Hematopoietic multipotent progenitor cell treated with erythropoietin and hydrocortisone succinate and interleukin-3 and kit ligand, for 8 days (in vitro differentiated cells): ENCODE measurements around the gene SAMD1.
A peak's percentile ranks its signal among the peaks of the same experiment; 100 is the strongest.

ENCODE experiments used
- DNase-seq: peaks from one replicate; pipeline ENCODE4 v3.0.0-alpha.2; 2015

The SAMD1 gene

DNA sequence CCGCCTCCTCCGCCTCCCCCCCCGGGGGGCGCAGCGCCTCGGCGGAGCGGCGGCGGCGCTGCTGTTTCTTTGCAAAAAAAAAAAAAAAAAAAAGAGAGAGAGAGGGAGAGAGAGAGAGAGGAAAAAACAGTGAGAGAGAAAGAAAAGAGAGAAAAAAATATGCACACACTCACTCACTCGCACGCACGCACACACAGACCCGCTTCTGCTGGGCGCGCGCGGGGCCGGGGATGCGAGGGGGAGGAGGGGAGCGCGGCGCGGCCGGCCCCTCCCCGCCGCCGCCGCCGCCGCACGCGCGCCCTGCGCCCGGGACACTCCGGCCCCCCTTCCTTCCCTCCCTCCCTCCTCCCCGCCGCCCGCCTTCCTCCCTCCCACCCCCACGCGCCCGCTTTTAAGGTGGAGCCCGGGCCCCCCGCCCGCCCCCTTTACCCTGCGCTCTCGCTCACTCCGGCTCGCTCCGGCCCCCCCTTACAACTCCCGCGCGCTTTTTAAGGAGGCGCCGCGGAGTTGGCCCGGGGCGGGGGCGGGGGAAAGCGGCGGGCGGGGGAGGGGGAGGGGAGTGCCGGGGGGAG lies at the start of gene SAMD1:
TSS of gene SAMD1 (minus strand) at position 243 of the 572 bp plus-strand sequence.
- peak; percentile 85 for DNase-seq

DNA sequence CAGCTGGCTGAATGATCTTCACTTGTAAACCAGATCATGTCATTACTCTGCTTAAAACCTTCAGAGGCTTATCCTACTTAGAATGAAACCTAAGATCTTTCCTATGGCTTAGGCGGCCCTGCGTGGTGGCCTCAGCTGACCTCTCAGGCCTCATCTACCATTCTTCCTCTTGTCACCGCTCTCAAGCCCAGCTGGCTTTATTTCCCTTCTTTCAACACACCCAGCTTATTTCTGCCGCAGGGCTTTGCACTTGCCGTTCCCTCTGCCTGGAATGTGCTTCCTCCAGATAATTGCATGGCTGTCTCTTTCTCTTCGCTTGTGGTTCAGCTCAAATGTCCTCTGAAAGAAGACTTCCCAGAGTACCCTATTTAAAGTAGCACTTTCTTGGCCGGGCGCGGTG lies 49.4 kb upstream of the SAMD1 start:
- no peak for DNase-seq

DNA sequence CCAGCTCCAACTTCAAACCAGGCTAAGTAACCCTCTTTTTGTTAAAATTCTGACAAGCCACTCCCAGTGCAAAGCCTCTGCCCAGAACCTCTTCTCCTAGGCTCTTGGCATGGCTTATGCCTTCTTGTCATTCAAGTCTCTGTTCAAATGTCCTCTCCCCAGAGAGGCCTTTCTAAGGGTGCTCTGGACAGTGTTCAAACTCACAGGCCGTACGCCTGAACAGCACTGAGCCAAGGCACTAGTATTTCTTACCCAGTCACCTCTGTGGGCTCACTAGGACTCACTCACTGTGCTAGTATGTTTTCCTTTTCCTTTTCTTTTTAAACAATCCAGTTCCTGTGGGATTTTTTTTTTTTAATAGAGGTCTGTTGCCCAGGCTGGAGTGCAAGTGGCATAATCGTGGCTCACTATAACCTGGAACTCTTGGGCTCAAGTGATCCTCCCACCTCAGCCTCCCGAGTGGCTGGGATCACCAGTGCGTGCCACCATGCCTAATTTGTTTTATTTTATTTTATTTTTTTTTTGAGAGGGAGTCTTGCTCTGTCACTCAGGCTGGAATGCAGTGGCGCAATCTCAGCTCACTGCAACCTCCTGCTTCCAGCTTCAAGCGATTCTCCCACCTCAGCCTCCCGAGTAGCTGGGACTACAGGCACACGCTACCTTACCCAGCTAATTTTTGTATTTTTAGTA lies 48.2 kb upstream of the SAMD1 start:
- no peak for DNase-seq

DNA sequence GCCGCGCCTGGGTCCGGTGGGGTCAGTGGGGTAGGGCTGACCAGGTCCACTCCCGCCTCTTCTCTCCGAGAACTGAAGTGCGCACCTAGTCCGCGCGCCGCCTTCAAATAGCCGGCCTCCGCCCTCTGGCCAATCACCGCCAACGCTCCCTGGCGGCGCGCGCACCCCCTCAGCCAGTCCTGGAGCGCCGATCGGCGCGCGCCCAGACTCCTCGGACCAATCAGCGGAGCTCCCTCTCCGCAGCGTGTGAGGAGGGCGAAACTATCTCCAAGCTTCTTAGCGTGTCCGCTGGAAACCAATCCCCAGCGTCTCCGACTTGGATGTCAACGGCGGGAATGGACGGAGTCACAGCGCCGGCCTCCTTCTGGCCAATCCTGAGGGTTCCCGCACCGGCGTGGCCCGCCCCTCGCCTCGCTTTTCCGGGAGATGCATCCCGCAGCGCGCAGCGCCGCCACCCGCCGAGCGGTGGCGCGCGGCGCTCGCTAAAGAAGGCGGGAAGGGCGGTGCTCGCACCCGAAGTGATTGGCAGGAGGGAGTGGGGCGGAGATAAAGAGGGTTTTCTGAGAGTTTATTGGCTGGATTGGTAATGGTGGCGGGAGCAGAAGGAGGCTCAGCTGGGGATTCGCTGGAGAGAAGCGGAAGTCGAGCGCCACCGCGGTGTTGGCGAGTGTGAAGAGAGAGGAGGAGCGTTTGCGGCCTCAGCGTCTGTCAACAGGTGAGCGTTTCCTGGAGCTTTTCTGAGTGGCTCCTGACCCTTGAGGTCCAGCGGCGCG lies 46.1 kb upstream of the SAMD1 start, which contains the start of gene ASF1B:
TSS of gene ASF1B (minus strand) at position 81 of the 773 bp plus-strand sequence. CDS start 133 bp downstream, outside the sequence.
- DNase-seq: peak; percentile 100

DNA sequence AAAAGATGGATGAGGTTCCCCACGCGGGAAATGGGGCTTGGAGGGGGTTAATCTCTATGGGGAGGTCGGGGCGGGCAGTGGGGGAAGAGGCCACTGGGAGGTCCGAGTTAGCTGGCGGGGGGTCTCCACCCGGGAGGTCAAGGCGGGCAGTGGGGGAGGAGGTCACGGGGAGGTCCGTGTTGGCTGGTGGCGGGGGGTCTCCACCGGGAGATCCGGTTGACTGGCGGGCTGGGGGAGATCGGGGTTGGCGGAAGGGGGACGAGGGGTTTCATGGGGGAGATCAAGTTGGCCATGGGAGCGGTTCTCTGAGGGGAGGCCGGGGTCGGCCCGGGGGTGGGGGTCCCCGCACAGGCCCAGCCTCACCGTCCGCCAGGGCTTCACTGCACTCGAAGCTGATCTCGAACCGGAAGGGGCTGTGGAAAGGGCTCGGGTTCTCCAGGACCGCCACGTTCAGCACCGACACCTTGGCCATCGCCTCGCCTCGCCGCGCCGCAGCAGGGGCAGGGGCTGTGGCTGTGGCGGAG lies 45.5 kb upstream of the SAMD1 start:
- DNase-seq: no peak

DNA sequence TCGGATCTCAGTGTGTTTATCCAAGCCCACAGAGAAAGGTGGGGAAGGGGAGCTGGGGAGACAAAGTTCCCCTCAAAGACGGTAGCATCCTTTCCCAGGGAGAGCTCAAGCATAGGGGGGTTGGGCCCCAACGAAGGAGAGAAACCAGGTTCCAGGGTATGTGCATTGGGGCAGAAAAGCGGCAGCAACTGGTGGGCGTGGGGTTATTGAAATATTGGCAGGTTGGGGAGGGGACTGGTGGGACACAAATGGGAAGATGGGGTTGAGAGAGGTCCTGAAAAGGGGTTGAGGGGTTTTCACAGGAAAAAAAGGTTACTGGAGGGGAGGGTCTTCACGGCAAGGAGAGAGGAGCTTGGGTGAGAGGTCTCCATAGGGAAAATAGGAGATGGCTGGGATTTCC lies 44.8 kb upstream of the SAMD1 start:
- no peak for DNase-seq

DNA sequence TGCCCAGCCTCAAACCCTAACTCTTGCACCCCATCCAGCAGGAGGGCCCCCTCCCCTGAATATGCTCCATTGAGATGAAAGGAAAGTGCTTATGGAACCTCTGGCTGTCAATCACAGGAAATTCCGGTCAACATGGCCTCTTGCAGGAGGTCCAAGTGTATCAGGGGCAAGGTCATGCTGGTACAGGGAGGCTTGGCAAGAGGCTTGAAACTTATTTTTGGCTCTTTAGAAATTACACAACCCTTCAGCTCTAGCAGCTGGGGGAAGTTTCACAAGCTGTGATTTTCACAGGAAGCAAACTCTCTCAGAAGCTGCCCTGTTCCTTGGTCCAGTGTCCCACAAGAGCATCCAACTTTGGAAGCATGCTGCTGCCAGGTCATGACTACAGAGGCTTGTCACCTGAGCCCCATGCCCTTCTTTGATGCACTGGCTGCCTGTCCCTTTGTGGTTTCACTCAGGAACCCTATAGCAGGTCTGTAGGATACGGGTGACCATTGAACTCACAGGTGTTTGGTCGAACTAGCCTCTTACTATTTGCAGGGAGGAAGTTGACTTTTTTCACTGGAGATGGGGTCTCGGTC lies 37.5 kb upstream of the SAMD1 start:
- no peak for DNase-seq

DNA sequence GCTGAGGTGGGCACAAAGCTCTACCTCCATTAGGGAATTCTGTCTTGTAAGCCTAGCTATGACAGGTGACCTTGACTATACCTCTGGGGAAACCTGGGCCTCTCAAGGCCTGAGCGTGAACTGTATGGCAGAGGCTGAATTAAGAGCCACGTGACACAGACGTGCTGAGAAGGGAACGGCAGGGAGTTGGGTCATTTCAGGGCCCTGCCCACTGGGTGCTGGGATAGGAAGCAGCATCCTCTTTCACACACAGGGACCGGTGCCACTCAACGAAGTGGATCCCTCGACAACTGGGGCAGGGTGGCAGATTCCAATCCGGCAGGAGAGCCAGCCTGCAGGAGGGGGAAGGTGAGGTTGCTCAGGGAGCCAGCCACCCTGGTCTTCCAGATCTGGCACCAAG lies 36.6 kb upstream of the SAMD1 start:
- no peak for DNase-seq

DNA sequence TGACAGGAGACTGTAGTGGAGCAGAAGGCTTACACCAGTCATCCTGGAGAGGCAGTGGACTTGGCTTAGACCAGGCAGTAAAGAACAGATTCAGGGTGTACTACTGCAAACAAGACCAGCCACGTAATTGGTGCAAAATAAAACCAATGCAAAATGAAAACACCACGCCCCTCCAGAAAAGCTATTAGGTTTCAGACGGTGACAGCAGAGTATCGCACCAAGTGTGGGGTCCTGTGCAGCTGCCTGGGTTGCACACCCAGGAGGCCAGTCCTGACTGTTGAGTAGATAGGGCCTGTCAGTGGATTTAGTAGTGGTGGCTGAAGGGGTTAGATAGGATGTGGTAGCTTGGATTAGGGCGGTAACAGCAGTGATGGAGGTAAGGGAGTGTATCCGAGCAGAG lies 32.4 kb upstream of the SAMD1 start:
- DNase-seq: no peak

DNA sequence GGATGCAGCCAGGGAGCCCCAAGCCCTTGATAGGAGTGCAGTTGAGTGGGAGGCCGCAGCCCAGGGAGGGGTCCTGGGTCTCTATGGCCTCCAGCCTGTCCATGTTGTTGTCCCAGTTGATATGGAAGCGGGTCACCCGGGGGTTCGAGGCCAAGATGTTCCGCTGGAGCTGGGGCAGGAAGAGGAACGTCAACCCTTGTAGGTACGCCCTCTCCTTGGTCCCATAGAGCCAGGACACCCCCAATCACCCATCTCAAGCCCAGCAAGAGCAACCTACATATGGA lies 29.9 kb upstream of the SAMD1 start:
- DNase-seq: no peak

DNA sequence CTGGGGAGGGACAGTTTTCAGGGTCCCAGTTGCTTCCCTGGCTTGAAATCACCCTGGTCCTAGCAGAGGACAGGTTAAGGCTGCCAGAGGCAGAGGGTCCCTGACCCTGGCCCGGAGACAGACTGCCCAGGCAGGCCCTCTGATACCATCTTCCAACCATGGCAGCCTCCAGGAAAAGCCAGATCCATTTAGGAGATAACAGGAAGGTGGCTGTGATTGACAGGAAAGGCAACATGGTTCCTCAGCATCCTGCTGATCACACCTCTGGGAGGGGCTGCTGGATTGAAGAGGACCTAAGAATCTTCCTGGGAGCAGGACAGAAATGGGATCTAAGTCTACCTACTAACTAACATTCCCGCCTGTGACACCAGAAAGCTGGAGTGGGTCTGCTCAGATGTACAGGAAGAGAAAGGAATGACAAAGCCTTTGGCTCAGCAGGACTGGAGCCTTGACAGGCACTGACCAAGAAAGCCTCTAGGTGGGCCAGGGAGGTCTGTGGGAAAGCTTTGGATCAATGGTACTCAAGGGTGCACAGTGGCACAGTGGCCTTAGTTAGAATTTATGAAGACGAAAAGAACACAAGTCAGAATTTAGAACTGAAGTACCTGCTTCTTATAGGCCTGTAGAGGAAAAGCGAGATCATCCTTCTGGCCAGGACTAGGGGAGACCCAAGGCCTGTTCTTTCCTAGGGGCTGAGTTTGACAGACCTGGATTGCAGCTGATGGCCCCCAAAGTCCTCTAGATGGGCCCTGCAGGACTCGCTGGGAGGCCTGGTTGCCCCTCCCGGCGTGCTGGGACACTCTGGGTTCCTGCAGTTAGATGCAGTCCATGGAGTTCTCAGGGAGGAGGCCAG lies 29.3 kb upstream of the SAMD1 start:
- no peak for DNase-seq

DNA sequence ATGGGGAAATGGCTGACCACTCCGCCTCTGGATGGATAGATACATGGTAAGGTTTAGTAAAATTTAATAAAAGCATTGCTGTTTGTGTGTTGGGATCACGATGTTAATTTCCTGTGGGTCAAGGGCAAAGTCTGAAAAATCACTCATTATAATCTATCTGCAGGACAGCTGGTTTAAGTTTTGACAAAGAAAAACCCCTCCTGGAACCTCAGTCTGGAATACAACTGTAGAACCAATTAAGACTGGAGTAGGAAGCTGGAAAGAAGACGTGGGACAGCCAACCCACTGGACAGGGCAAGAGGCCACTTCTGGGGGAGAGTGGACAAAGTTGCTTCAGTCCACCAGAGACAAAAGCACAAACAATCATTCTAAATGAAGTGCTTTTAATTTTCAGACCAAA lies 28.6 kb upstream of the SAMD1 start:
- DNase-seq: no peak

DNA sequence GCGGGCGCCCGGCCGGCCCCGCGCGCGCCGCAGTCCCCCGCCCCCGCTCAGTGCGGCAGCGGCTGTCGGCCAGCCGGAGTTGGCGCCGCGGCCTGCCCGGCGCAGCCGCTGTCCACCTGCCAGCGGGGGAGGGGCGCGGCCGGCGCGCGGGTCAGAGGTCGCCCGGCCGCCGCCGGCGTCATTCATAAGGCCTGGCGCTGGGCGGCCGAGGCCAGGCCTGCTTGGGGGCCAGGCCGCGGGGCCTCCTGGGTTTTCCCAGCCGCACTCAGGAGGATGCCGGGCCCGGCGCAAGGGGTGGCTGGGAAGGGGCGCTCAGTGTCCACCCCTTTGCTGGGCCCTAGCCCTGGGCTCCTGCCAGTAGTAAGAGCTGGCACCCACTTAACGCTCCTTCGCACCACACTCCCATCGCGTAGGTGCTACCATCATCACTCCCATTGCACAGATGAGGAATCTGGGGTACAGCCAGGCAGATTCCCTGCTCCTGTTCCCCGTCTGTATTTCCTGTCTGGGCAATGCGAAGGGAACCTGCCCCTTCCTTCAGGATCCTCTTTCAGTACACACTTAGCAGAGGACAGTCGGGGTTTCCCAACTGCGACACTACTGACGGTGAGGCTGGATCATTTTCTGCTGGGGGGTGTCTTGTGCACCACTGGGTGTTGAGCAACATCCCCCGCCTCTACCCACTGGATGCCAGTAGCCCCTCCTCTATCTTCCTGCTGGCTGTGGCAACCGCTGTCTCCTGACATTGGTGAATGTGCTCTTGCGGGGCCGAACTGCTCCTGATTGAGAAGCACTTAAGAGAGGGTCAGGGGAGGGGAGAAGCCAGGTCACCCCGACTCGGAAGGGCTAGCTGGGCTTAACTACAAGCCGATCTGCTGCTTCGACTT lies 27.9 kb upstream of the SAMD1 start:
- DNase-seq: peak; percentile 46

DNA sequence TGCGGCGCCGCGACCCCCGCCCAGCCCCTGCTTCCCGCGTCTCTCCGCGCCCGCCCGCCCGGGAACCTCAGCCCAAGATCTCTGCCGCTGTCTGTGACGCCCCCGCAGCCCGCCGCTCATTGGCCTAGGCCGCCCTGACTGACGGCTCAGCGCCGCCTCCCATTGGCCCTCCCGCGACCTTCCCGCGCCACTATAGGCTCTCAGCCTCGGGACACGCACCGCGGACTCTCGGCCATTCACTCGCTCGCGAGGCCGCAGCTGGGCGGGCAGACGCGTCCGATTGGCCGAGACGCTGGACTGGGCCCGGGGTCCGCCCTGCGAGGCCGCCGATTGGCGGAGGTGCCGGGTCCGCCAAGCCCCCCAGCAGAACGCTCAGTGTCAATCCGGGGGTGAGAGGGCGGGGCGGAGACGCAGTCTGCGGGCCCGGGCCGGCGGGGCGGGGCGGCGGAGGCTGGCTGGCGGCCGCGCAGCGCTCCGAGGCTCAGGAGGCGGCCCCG lies 27.2 kb upstream of the SAMD1 start, which contains the start of gene PRKACA:
TSS of gene PRKACA (minus strand) at position 95 of the 497 bp plus-strand sequence. CDS start 215 bp downstream, outside the sequence.
- DNase-seq: peak; percentile 97

DNA sequence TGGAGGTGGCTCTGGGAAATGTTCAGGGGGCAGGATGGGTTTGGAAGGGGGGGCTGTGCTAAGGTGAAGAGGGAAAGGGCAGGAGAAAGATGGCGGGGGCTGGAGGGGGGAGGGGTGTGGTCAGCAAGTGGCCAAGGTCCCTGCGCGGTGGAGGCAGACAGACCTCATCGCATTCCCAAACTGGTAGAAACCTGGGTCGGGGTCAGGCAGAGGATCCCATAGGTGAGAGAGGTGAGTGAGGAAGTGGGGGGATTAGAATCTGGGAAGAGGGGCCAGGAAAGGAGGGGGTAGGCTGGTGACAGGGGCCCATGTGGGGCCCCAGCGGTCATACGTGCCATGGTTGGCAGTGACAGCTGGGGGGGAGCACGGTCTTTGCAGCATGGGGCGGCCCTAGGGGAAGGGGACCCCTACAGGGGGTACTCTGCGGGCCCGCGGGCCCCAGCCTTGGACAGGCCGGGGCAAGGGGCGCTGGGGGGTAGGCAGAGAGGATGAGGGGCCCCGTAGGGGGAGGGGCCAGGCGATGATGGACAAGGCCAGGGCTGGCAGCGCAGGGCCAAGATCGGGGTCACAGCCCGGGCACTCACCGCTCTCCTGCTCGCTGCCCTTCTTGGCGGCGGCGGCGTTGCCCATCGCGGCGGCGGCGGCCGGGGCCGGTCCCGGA lies 26.5 kb upstream of the SAMD1 start:
- no peak for DNase-seq

DNA sequence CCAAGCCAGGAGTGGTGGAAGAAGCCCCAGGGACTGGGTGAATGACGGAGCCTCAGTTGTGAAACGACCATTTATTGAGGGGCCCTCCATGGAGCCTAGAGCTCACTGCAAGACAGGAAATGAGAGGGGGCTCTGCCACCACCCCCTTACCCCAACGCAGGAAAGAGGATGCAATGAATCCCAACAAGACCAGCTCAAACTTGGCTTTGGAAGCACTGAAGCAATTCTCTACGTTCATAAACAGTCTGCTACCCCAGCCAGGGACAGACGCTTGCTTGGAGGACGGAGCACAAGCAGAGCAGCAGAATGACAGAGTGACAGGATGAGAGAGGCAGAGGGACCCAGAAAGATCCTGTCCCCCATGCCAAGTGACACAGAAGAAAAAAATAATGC lies 26.0 kb upstream of the SAMD1 start:
- DNase-seq: no peak

DNA sequence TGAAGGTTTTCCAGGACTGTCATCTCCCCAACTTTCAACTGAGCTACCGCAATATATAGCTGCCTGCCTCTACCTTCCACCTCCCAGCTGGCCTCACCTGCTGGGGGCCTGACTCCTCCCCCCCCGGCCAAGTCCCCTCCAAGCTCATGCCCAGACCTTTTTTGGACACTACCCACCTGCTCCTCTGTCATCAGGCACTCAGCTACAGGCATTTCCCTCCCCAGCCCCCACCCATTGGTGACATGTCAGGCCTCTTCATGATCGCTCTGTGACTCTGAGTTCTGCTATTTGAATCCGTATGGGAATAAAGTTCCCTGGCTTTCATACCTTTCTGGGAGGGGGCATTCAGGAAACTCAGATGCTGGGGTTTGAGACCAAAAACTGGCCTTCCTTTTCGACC lies 25.2 kb upstream of the SAMD1 start:
- DNase-seq: no peak

DNA sequence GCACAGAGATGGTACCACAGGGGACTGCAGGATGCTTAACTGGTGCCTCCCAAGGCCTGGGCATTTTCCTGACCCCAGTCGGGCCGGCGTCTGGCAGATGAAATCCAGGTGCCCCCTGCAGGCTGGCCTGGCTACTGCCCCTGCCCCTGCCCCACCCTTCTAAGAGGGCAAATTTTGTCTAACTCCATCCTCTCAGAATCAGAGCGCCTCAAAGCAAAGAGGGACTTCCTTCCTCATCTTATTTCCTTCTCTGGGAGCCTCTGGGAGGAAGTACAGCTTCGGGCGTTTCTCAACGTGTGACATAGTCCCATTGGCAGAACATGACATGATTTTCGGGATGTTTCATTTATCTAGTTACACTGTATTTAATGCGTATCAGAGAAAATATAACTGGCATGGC lies 24.3 kb upstream of the SAMD1 start:
- DNase-seq: peak; percentile 55

DNA sequence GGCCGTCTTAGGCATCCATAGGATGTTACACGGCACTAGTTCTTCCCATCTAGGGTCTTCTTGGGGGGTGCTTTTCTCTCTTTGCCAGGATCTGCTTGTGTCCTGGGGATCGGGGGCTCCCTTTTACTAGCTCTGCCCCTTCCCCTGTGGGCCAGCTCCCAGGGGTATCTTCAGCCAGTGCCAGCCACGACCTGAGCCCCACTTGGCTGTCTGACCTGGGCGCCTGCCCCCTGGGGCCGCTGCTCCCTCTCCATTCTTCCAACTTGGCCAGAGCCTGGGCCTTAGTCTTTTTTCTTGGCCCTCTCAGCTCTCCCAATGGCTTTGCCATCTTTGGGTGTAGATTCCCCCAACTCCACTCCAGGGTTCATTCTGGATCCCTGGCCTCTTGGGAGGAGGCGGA lies 23.9 kb upstream of the SAMD1 start:
- no peak for DNase-seq

DNA sequence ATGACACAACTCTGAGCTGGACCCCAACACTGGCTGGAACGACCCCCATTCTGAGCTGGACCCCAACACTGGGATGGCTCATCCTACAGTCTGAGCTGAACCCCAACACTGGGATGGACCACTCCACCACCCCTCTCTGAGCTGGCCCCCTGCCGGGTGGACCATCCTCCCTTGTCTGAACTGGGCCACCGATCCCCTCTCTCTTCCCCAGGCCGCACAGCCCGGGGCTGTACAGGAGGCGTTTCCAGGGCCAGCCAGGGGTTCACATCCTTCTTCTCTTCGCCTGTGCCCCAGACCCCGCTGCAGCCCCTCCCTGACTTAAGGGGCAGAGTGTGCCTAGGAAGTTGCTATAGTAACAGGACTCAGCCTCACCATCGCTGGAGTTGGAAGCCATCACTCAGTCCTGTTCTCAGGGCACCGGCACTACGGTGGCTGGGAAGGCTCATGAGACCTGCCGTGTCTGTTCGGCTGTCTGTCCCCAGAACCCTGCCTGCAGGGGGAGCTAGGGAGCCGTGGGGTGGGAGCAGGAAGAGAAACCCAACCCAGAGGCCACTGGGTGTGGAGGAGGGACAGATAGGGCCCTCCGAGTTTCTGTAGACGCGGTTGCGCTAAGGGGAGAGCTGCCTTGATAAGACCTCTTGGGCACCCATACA lies 23.3 kb upstream of the SAMD1 start:
- DNase-seq: peak; percentile 78
